8988T (cell line): ENCODE data around the gene RCBTB2.
"Not testable (repeated sequence)": the region's sequence is repeated elsewhere in the genome, so short reads cannot be mapped to it uniquely, and the experiment has no call there.

ENCODE experiments used
- DNase-seq: peaks from one replicate; pipeline ENCODE4 v3.0.0; 2011

Gene RCBTB2

GRCh38 chr13:48492096-48492440, 40.8 kb downstream of the RCBTB2 start:
- DNase-seq = no peak

- no peak for DNase-seq
These were observed 41.3 kb downstream of the RCBTB2 start for GRCh38 chr13:48491423-48492095.

DNA sequence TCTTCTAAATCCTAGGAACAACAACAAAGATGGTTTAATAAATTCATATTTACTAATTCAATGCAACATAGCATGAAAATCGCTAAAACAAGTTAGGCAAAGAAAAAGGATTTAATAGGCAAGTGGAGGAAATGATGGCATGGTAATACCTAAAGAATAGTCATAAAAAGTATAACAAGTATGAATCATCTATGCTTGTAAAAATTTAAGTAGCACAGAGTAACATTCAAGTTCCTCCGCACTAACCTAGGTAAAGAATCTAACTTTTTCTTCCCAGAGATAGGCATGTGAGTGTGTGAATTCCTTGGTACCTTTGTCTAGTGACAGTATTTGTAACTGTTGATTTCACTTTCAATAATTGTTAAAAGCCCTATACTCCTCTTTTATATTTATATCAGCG, 42.6 kb downstream of the RCBTB2 start:
- DNase-seq = no peak

- no peak for DNase-seq
These were observed 43.2 kb downstream of the RCBTB2 start for GRCh38 chr13:48489666-48490065.

DNA sequence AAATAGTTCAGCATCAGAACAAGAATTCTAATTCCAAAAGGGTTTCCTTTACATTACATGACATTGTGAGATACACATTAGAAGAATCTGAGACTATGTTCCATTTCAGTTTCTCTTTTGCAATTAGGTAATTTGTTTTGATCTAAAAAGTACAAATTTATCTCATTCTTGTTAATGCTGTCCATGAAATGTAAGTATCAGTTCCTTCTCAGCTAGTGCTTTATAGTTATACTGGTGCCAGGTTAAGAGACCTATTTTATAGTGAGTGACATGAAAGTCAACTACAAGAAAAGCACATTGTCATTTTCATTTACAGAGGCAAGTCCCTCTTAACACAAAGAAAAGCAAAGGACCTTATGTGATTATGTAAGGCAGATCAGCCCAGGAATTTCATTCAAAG, 43.9 kb downstream of the RCBTB2 start:
- DNase-seq = no peak

GRCh38 chr13:48487968-48488367, 44.9 kb downstream of the RCBTB2 start:
- DNase-seq = no peak

GRCh38 chr13:48486836-48487235, 46.0 kb downstream of the RCBTB2 start:
- no peak for DNase-seq

GRCh38 chr13:48486362-48486761, 46.5 kb downstream of the RCBTB2 start:
- no peak for DNase-seq

DNA sequence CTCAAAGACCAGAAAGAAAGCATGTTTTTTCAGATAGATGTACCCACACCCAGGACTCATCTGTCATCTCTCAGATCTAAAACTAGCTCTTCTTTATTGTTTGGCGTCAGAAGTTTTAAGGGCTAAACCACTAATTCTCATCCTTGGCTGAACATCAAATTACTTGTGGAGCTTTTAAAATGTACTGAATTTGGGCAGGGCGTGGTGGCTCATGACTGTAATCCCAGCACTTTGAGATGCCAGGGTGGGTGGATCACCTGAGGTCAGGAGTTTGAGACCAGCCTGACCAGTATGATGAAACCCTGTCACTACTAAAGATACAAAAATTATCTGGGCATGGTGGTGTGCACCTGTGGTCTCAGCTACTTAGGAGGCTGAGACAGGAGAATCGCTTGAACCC, 47.4 kb downstream of the RCBTB2 start:
- no peak for DNase-seq

- no peak for DNase-seq
These were observed 49.3 kb downstream of the RCBTB2 start for GRCh38 chr13:48483575-48483974.

DNA sequence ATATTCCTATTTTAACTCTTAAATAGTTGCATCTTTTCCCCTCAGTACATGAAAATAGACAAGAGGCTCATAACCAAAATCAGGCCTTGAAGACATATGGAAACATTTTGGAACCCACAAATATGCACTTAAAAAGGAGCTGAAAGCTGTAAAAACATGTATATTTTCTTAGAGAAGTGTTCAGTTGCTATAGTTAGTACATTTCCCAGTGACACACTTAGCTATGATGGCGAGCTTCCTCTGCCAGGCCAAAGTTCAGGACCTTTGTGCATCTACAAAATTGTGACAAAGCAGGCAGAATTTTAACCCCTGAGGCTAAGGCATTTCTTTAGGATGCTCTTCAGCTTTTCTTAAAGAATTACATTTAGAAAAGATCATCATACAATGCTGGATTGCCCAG, 54.5 kb downstream of the RCBTB2 start:
- DNase-seq = no peak

- no peak for DNase-seq
These were observed 55.6 kb downstream of the RCBTB2 start for GRCh38 chr13:48477191-48477855.

GRCh38 chr13:48476686-48477085, 56.2 kb downstream of the RCBTB2 start:
- DNase-seq = no peak

GRCh38 chr13:48476215-48476614, 56.7 kb downstream of the RCBTB2 start:
- no peak for DNase-seq

- no peak for DNase-seq
These were observed 57.6 kb downstream of the RCBTB2 start for GRCh38 chr13:48475230-48475629.

DNA sequence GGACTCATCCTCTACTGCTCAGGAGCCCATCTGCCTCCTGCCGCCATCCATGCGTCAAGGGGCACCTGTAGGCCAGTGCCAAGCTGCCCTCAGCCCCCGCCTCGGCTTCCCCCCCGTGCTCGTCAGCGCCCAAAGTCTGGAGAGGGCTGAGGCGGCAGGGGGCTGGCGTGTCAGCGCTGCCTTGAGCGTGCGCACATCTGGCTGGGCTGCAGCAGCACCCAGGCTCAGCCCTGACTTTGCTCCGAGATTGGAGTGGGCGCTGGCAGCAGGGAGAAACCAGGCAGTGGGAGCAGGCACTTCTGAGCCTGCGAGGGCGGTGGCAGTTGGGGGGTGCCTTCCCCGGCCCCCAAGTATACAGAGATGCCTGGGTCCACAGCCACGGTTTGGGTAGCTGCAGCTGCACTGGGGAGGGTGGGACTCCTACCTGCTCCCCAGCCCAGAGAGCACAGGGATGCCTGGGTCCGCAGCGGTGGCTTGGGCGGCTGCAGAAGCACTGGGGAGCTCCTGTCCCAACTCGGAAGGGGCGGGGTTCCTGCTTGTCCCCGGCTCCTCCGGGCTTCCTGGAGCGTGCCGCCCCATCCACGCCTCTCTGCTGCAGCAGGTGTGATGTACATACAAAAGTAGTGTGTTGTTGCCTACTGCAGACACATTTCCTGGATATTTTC, 75.2 kb downstream of the RCBTB2 start:
- no peak for DNase-seq

- DNase-seq = no peak
These were observed 76.3 kb downstream of the RCBTB2 start for GRCh38 chr13:48456546-48456945.

DNA sequence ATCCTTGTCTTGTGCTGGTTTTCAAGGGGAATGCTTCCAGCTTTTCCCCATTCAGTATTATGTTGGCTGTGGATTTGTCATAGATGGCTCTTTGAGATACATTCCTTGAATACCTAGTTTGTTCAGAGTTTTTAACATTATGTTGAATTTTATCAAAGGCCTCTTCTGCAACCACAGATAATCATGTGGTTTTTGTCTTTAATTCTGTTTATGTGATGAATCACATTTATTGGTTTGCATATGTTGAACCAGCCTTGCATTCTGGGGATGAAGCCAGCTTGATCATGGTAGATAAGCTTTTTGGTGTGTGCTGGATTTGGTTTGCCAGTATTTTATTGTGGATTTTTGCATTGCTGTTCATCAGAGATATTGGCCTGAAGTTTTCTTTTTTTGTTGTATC, 81.7 kb downstream of the RCBTB2 start:
- DNase-seq = not testable (repeated sequence)

- DNase-seq = no peak
These were observed 83.2 kb downstream of the RCBTB2 start for GRCh38 chr13:48449656-48450055.

- DNase-seq = no peak
These were observed 83.8 kb downstream of the RCBTB2 start for GRCh38 chr13:48448959-48449614.

DNA sequence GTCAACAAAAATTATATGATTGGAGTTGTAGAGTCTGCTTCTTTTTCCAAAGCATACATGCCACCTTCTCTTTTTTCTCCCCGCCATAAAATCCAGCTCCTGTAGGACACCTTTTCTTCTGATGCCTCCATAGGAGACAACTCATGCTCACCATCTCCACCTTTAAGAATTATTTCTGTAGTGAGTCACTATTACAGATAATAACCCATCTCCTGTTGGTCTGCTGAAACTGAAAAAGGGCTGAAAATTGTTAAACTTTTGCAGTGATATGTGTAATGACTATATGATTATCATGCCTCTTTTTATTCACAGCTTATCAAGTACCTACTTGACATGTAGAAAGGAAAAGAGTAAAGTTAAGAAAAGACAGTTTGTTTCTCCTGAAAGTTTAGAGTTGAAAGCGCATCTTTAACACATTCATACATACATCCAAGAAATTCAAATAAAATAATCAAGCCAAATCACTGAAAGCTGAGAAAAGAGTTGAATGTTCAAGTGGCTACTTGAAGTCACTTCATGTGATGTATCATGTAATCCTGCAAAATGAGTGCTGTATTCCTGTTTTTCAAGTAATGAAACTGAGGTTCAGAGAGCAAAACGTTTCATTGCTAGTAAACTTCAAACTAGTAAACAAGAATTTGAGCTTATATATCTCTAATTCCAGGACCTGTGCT, 84.5 kb downstream of the RCBTB2 start:
- no peak for DNase-seq

GRCh38 chr13:48446464-48446863, 86.4 kb downstream of the RCBTB2 start:
- no peak for DNase-seq
